GM12878 (cell line): Measurements from ENCODE around the gene CCDC88C. TPM values are rescaled to one million over a fixed set of nuclear protein-coding genes. Genes with fewer than 3 reads are reported as not detected.

Source experiments
- ATAC-seq: fragments of 200-7000 bp; cut with Tn5 transposase; 3 replicates; pipeline ENCODE4 v1.9.1; 2020; ENCODE audit warnings: mild to moderate bottlenecking, moderate library complexity
- BruUV-seq: library from RNA; stranded (reverse); fragments of 400-500 nt; replicated peaks from 2 replicates; lab custom pipeline; 2021; lab: Mats Ljungman, UMichigan
- CTCF ChIA-PET: fragments of 300-600 bp; sonication (Branson Sonifier 250); formaldehyde crosslinking; extraction: SDS; loops from one replicate; lab custom pipeline; 2021; ENCODE audit warnings: inconsistent platforms; lab: Yijun Ruan, JAX
- POLR2A ChIA-PET: fragments of 350-600 bp; formaldehyde crosslinking; extraction: SDS; loops from one replicate; lab custom pipeline; 2021; ENCODE audit warnings: inconsistent platforms; lab: Charles Lee
- RAD21 ChIA-PET: fragments of 300-600 bp; sonication (Branson Sonifier 250); formaldehyde crosslinking; loops from one replicate; lab custom pipeline; 2023; ENCODE audit warnings: antibody characterized with exemption; ENCODE audit not compliant: unreplicated experiment; lab: Charles Lee
- SMC1A ChIA-PET: fragments of 300-600 bp; sonication (Branson Sonifier 250); formaldehyde crosslinking; loops from one replicate; lab custom pipeline; 2023; ENCODE audit not compliant: unreplicated experiment, uncharacterized antibody; lab: Charles Lee
- DNase-seq: peaks from one replicate; pipeline ENCODE4 v3.0.0-alpha.2; 2011; ENCODE audit warnings: low read depth, low spot score
- FAIRE-seq: peaks from 3 replicates; lab custom pipeline; 2011; peaks lifted over from hg19 to GRCh38; lab: Jason Lieb, UNC
- H2AFZ ChIP-seq: 2 replicates; pipeline ENCODE4 v1.6.0; 2011; ENCODE audit warnings: low read depth, low read length, control low read depth; ENCODE audit not compliant: control insufficient read depth
- H3K27ac ChIP-seq: 2 replicates; pipeline ENCODE4 v1.5.1; 2011; ENCODE audit warnings: control low read depth; ENCODE audit not compliant: control insufficient read depth, insufficient read depth
- H3K27me3 ChIP-seq, 2 experiments: replicated peaks in 1 of 2; 2 replicates each; pipeline versions ENCODE4 v1.6.0 to v1.6.1; 2011; ENCODE audit warnings: low read length in 1 of 2; ENCODE audit not compliant: control insufficient read depth in 2 of 2, insufficient read depth in 2 of 2
- H3K36me3 ChIP-seq, 2 experiments: 2 replicates each; pipeline ENCODE4 v1.5.1; 2011; ENCODE audit warnings: low read length in 1 of 2; ENCODE audit not compliant: control insufficient read depth in 2 of 2, insufficient read depth in 2 of 2
- H3K4me1 ChIP-seq: 2 replicates; pipeline ENCODE4 v1.6.1; 2011; ENCODE audit warnings: mild to moderate bottlenecking, low read length, moderate library complexity, mixed read lengths; ENCODE audit not compliant: control insufficient read depth, insufficient read depth
- H3K4me2 ChIP-seq: 2 replicates; pipeline ENCODE4 v1.6.0; 2011; ENCODE audit warnings: control low read depth; ENCODE audit not compliant: control insufficient read depth, insufficient read depth
- H3K4me3 ChIP-seq: fragments of 200-600 bp; sonication (generic); 2 replicates; pipeline ENCODE4 v1.5.1; 2016
- H3K79me2 ChIP-seq: 2 replicates; pipeline ENCODE4 v1.6.0; 2011; ENCODE audit warnings: low read length; ENCODE audit not compliant: control insufficient read depth, insufficient read depth
- H3K9ac ChIP-seq: 2 replicates; pipeline ENCODE4 v1.8.0; 2011; ENCODE audit warnings: low read length, control low read depth, mixed read lengths; ENCODE audit not compliant: control insufficient read depth, insufficient read depth
- H3K9me3 ChIP-seq: replicated peaks from 3 replicates; pipeline ENCODE4 v1.5.1; 2011; ENCODE audit warnings: mild to moderate bottlenecking, low read length; ENCODE audit not compliant: control insufficient read depth, insufficient read depth
- H4K20me1 ChIP-seq: 2 replicates; pipeline ENCODE4 v1.6.0; 2011; ENCODE audit not compliant: control insufficient read depth, insufficient read depth
- BCL3 ChIP-seq: IDR thresholded peaks from 2 replicates; pipeline ENCODE4 v1.6.1; 2011; ENCODE audit warnings: borderline replicate concordance, low read depth, mild to moderate bottlenecking, moderate library complexity, low read length; ENCODE audit not compliant: insufficient read depth, poor library complexity, severe bottlenecking
- CBX5 ChIP-seq: sonication (generic); IDR thresholded peaks from 2 replicates; pipeline ENCODE4 v1.6.1; 2016; ENCODE audit warnings: low read depth, moderate library complexity, mild to moderate bottlenecking, inconsistent platforms
- CEBPZ ChIP-seq: fragments of 150-350 bp; IDR thresholded peaks from 2 replicates; pipeline ENCODE4 v1.6.1; 2016; ENCODE audit warnings: low read depth, low read length
- ELK1 ChIP-seq: IDR thresholded peaks from 2 replicates; pipeline ENCODE4 v1.6.1; 2012; ENCODE audit warnings: low read depth, low read length, improper control_type of control experiment
- ETV6 ChIP-seq, 2 experiments: fragments of 450-650 bp in 1 of 2; IDR thresholded peaks in 1 of 2; conservative IDR thresholded peaks in 1 of 2; 2 replicates each; pipeline ENCODE4 v1.6.1; 2014; ENCODE audit warnings: antibody characterized with exemption in 1 of 2, borderline replicate concordance in 1 of 2, low read depth in 1 of 2, mild to moderate bottlenecking in 1 of 2, moderate library complexity in 1 of 2
- IRF5 ChIP-seq: fragments of 450-650 bp; IDR thresholded peaks from 2 replicates; pipeline ENCODE4 v1.6.1; 2017; ENCODE audit warnings: borderline replicate concordance
- NFYA ChIP-seq: IDR thresholded peaks from 2 replicates; pipeline ENCODE4 v1.6.1; 2011; ENCODE audit warnings: low read depth, mild to moderate bottlenecking, low read length, improper control_type of control experiment, borderline replicate concordance
- PBX3 ChIP-seq: IDR thresholded peaks from 2 replicates; pipeline ENCODE4 v1.6.1; 2011; ENCODE audit warnings: mild to moderate bottlenecking, low read depth, low read length, moderate library complexity; ENCODE audit not compliant: insufficient replicate concordance
- SREBF1 ChIP-seq: IDR thresholded peaks from 2 replicates; pipeline ENCODE4 v1.6.1; 2012; ENCODE audit warnings: mild to moderate bottlenecking, low read length
- ZBTB11 ChIP-seq: fragments of 450-650 bp; formaldehyde crosslinking; IDR thresholded peaks from 2 replicates; pipeline ENCODE4 v1.5.0; 2022; ENCODE audit warnings: mild to moderate bottlenecking, missing genetic modification characterization
- WGBS: methylation state at CpG from one replicate; pipeline ENCODE4 v1.1.6; 2016; ENCODE audit warnings: low lambda C conversion rate; ENCODE audit not compliant: insufficient replicate concordance, insufficient coverage; ENCODE audit errors: missing lambda C conversion rate; 5-methylcytosine and 5-hydroxymethylcytosine counted together
- in situ Hi-C: fragments of 300-500 bp; cut with MboI; formaldehyde crosslinking; loops from 9 replicates; pipeline ENCODE4 v1.14.3; 2018; ENCODE audit warnings: mixed read lengths
- intact Hi-C: fragments of 100-400 bp; cut with micrococcal nuclease; formaldehyde crosslinking; loops from one replicate; pipeline ENCODE4 v1.14.2; 2022; ENCODE audit not compliant: unreplicated experiment
- polyA plus RNA-seq, 11 experiments: library from polyadenylated mRNA; depleted of rRNA in 4 of 11; unstranded in 6 of 11; stranded (reverse) in 5 of 11; fragments of >200 nt; fragmentation: Nextera tagmentation in 4 of 11; fragmentation: Illumina TruSeq in 1 of 11; extraction: Ambion mirVana in 4 of 11; extraction: Trizol in 1 of 11; gene quantifications; 1 replicate in 1 of 11; 2 replicates in 10 of 11; pipeline versions ENCODE4 v1.2.1 to v1.2.3, GENCODE V29; 2011 to 2016; ENCODE audit warnings: inconsistent platforms in 2 of 11, missing spikeins in 2 of 11, low read depth in 1 of 11
- total RNA-seq, 4 experiments: library from RNA; depleted of rRNA in 3 of 4; stranded (reverse); fragments of >200 nt in 3 of 4; fragmentation: Illumina TruSeq in 1 of 4; extraction: Trizol in 1 of 4; gene quantifications; 2 replicates each; pipeline versions ENCODE4 v1.2.1 to v1.2.3, GENCODE V29; 2013 to 2021

The CCDC88C gene
- total and polyA plus RNA-seq, 10 of the 15 experiments (the other 5 are each of a cell fraction or from before 2014, with no cell fraction given) = 4.0 to 79.6 (median 36.6) TPM

- Histone ChIP-seq H3K4me1 (no peaks in the 10 kb centered on the region), H4K20me1 (no peaks in the 10 kb centered on the region), H3K4me3 (no peak overlapping the region), H2AFZ (no peak overlapping the region), H3K4me2 (no peak overlapping the region), H3K79me2 (no peaks in the 10 kb centered on the region), H3K9ac (no peak overlapping the region), H3K27me3 (no peaks in the 10 kb centered on the region), H3K9me3 (no peaks in the 10 kb centered on the region), H3K27ac (no peak overlapping the region), H3K36me3 (peaks cover 45 to 53% of the 10 kb centered on the region in 2 experiments)
- ChIA-PET CTCF (interaction anchor here (0.7 to 5.2 kb wide), 2 partner anchors 102 to 1553 kb away, joined by 3 to 36 read pairs; no protein-coding TSS in a partner anchor), SMC1A (interaction anchor here (1.7 to 3.5 kb wide), 5 partner anchors 38 to 106 kb away, joined by 4 to 13 read pairs (median 6); no protein-coding TSS in a partner anchor), RAD21 (no interaction called here), POLR2A (interaction anchor here (0.6 kb wide), 1 partner anchor 99 kb away, joined by 3 read pairs; no protein-coding TSS in a partner anchor)
- ATAC-seq = no peak
- no peak for FAIRE-seq
- whole genome bisulfite sequencing = 90% methylated on average over 10 of the region's 10 CpGs
- intact Hi-C loops = no loop called here
- in situ Hi-C loops = no loop called here
- no TSS peak for BruUV-seq
- DNase-seq = no peak
- no peak for TF ChIP-seq ZBTB11 (CRISPR knock-in tag)
- TF ChIP-seq BCL3 = no peak
- TF ChIP-seq ETV6 (conservative IDR thresholded peaks at IDR 0.05 in 1 of 2, IDR thresholded peaks at IDR 0.05 in 1 of 2; ENCODE audit: borderline replicate concordance in 1 of 2, low read depth in 1 of 2) = no peak
- TF ChIP-seq PBX3 = no peak
- no peak for TF ChIP-seq IRF5
- no peak for TF ChIP-seq CBX5
- no peak for TF ChIP-seq SREBF1
- no peak for TF ChIP-seq ELK1
- no peak for TF ChIP-seq CEBPZ
- TF ChIP-seq NFYA = no peak
Measured at GRCh38 chr14:91279354-91279753, 138.3 kb downstream of the CCDC88C start.
